Body of pancreas (tissue), 4 donors: ENCODE results near the gene TAC4.

Source experiments
- POLR2A ChIP-seq, 3 donors: fragments of 450-650 bp; IDR thresholded peaks; one replicate each; pipeline ENCODE4 v1.6.1; 2016; ENCODE audit warnings: antibody characterized with exemption in 3 of 3, mild to moderate bottlenecking in 2 of 3
- TF ChIP-seq, protein P1 (sequence below), 7 experiments: fragments of 450-650 bp in 4 of 7; fragments of 200-600 bp in 3 of 7; sonication (generic) in 3 of 7; IDR thresholded peaks; one replicate each; pipeline ENCODE4 v1.5.1; 2016 to 2019; ENCODE audit warnings: antibody characterized with exemption in 7 of 7

DNA sequence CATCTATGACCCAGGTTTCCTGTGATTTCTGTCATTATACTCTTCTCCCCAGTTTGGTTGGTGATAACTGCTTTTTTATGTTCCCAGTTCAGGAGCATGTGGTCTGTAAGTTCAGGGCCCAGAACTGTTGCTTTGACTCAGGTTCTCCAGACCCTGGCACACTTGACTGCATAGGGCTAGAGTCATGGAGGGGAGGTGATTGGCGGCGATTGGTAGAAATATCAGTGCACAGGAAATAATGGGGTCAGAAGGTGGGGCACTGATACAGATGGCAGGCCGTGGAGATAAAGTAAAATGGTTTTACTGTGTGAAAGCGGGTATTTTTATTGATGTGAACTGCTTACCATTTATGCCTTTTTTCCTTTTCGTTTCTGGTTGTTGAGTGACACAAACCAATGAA lies 28.7 kb downstream of the TAC4 start:
- TF ChIP-seq, protein P1, sequence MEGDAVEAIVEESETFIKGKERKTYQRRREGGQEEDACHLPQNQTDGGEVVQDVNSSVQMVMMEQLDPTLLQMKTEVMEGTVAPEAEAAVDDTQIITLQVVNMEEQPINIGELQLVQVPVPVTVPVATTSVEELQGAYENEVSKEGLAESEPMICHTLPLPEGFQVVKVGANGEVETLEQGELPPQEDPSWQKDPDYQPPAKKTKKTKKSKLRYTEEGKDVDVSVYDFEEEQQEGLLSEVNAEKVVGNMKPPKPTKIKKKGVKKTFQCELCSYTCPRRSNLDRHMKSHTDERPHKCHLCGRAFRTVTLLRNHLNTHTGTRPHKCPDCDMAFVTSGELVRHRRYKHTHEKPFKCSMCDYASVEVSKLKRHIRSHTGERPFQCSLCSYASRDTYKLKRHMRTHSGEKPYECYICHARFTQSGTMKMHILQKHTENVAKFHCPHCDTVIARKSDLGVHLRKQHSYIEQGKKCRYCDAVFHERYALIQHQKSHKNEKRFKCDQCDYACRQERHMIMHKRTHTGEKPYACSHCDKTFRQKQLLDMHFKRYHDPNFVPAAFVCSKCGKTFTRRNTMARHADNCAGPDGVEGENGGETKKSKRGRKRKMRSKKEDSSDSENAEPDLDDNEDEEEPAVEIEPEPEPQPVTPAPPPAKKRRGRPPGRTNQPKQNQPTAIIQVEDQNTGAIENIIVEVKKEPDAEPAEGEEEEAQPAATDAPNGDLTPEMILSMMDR (IDR thresholded peaks at IDR 0.05), result no peak
- TF ChIP-seq POLR2A (IDR thresholded peaks at IDR 0.05), result no peak
